Peyer's patch (tissue), 4 donors: ENCODE measurements around the gene PPP6R3.

ENCODE experiments used
- CTCF ChIP-seq, 6 experiments: fragments of 450-650 bp in 4 of 6; fragments of 200-600 bp in 2 of 6; sonication (generic) in 1 of 6; IDR thresholded peaks; one replicate each; pipeline ENCODE4 v1.5.1; 2017 to 2019; ENCODE audit warnings: antibody characterized with exemption in 6 of 6, mild to moderate bottlenecking in 3 of 6, moderate library complexity in 1 of 6
- POLR2A ChIP-seq, 2 donors: fragments of 450-650 bp; IDR thresholded peaks; one replicate each; pipeline ENCODE4 v1.5.1; 2017; ENCODE audit warnings: antibody characterized with exemption in 2 of 2, mild to moderate bottlenecking in 2 of 2, moderate library complexity in 2 of 2

GRCh38 chr11:68655406-68655805 lies 194.9 kb downstream of the PPP6R3 start:
- TF ChIP-seq POLR2A (IDR thresholded peaks at IDR 0.05) (no peak), CTCF (IDR thresholded peaks at IDR 0.05) (no peak)
